Heart right ventricle (tissue), 16 donors: ENCODE data around the gene MAPK8IP3. TPM values are rescaled to one million over a fixed set of nuclear protein-coding genes. Genes with fewer than 3 reads are reported as not detected.

Experiments
- ATAC-seq, 8 donors: fragments of 200-7000 bp; cut with Tn5 transposase; one replicate each; pipeline ENCODE4 v1.9.1; 2020; ENCODE audit warnings: mild to moderate bottlenecking in 8 of 8, moderate library complexity in 8 of 8, moderate number of reproducible peaks in 1 of 8
- DNase-seq, 2 donors: peaks; one replicate each; pipeline ENCODE4 v3.0.0-alpha.2; 2020
- H3K27ac ChIP-seq, 10 donors: fragments of 200-600 bp; sonication (generic) in 2 of 10; one replicate each; pipeline versions ENCODE4 v1.5.0 to v1.8.0; 2020 to 2022; ENCODE audit warnings: mild to moderate bottlenecking in 3 of 10
- H3K27me3 ChIP-seq, 7 donors: fragments of 200-600 bp; one replicate each; pipeline ENCODE4 v1.8.0; 2021 to 2022; ENCODE audit warnings: mild to moderate bottlenecking in 2 of 7
- H3K36me3 ChIP-seq, 9 donors: fragments of 200-600 bp; sonication (generic) in 1 of 9; one replicate each; pipeline versions ENCODE4 v1.5.0 to v1.8.0; 2020 to 2022; ENCODE audit warnings: mild to moderate bottlenecking in 2 of 9
- H3K4me1 ChIP-seq, 9 donors: fragments of 200-600 bp; sonication (generic) in 1 of 9; one replicate each; pipeline versions ENCODE4 v1.5.0 to v1.8.0; 2020 to 2022; ENCODE audit warnings: mild to moderate bottlenecking in 4 of 9
- H3K4me3 ChIP-seq, 10 donors: fragments of 200-600 bp; sonication (generic) in 2 of 10; one replicate each; pipeline versions ENCODE4 v1.5.0 to v1.8.0; 2020 to 2022; ENCODE audit warnings: mild to moderate bottlenecking in 7 of 10, moderate library complexity in 2 of 10
- H3K9me3 ChIP-seq, 11 donors: fragments of 200-600 bp in 10 of 11; sonication (generic) in 2 of 11; one replicate each; pipeline versions ENCODE4 v1.5.0 to v1.8.0; 2013 to 2022; ENCODE audit warnings: mild to moderate bottlenecking in 2 of 11, control low read depth in 1 of 11, moderate library complexity in 1 of 11
- WGBS, 2 donors: extraction: QIAGEN DNeasy Blood & Tissue Kit; methylation state at CpG; one replicate each; pipeline ENCODE4 v1.1.7; 2013; ENCODE audit warnings: inconsistent platforms in 1 of 2; 5-methylcytosine and 5-hydroxymethylcytosine counted together
- intact Hi-C, 10 donors: fragments of 100-400 bp; cut with DNase I; formaldehyde crosslinking; loops; one replicate each; pipeline versions ENCODE4 v1.11.1 to v1.14.2; 2022
- long read RNA-seq, 3 donors: library from polyadenylated mRNA; unstranded; transcript quantifications; one replicate each; pipeline ENCODE4 v2.0.0, GENCODE V29; 2020 to 2021
- polyA plus RNA-seq, 2 donors: library from polyadenylated mRNA; stranded (reverse); fragments of 200-250 nt; gene quantifications; one replicate each; pipeline ENCODE4 v1.2.3, GENCODE V29; 2013
- total RNA-seq, 10 donors: library from RNA; stranded (reverse); fragmentation: NEBNext Ultra II Directional in 3 of 10; extraction: Animal tissue kit (Norgen Biotek cat#: 25700) in 3 of 10; gene quantifications; one replicate each; pipeline versions ENCODE4 v1.2.1 to v1.2.4, GENCODE V29; 2021 to 2023
- TF ChIP-seq, protein P1 (sequence below), 9 donors: fragments of 200-600 bp; sonication (generic) in 2 of 9; IDR thresholded peaks; one replicate each; pipeline versions ENCODE4 v1.5.0 to v1.8.0; 2021 to 2022; ENCODE audit warnings: antibody characterized with exemption in 9 of 9, mild to moderate bottlenecking in 5 of 9, moderate library complexity in 1 of 9
- donor health status: Arrhythmogenic right ventricular cardiomyopathy.
- donor health status: ischemic (EF 13 %, LVEDD 7.1; RV severe dilation, severe dysfunction).
- donor health status: healthy with polysubstance abuse.
- donor health status: DM: no; HTN: yes; CAD: no.
- donor health status: DM: no; HTN: no; CAD: no.
- donor health status: ischemic (EF 25% LVEDD 6.9; RV normal size, moderate dysfunction).
- donor health status: ischemic (EF 25% LVEDD 5.7; RV mildly dilated, moderate dysfunction).
- donor health status: healthy.
- donor health status: DM: yes; HTN: yes; CAD: no.
- donor health status: Ischemic cardiomyopathy.
- donor health status: ischemic (EF 35%, LVEDD 5.7; RV mildly dilated, moderate dysfunction).
- donor health status: nonischemic (EF 11% LVEDD 7.7; RV severe dilation, severe dysfunction).
- donor health status: DM: yes; HTN: yes; CAD: no.
- donor health status: PGD.
- donor health status: ischemic (EF 29% LVEDD 5.4; RV normal size, mild dysfunction).
- donor health status: nonischemic (EF 23%, LVEDD 6.1; RV moderate dilation, normal function).

Gene MAPK8IP3, protein sequence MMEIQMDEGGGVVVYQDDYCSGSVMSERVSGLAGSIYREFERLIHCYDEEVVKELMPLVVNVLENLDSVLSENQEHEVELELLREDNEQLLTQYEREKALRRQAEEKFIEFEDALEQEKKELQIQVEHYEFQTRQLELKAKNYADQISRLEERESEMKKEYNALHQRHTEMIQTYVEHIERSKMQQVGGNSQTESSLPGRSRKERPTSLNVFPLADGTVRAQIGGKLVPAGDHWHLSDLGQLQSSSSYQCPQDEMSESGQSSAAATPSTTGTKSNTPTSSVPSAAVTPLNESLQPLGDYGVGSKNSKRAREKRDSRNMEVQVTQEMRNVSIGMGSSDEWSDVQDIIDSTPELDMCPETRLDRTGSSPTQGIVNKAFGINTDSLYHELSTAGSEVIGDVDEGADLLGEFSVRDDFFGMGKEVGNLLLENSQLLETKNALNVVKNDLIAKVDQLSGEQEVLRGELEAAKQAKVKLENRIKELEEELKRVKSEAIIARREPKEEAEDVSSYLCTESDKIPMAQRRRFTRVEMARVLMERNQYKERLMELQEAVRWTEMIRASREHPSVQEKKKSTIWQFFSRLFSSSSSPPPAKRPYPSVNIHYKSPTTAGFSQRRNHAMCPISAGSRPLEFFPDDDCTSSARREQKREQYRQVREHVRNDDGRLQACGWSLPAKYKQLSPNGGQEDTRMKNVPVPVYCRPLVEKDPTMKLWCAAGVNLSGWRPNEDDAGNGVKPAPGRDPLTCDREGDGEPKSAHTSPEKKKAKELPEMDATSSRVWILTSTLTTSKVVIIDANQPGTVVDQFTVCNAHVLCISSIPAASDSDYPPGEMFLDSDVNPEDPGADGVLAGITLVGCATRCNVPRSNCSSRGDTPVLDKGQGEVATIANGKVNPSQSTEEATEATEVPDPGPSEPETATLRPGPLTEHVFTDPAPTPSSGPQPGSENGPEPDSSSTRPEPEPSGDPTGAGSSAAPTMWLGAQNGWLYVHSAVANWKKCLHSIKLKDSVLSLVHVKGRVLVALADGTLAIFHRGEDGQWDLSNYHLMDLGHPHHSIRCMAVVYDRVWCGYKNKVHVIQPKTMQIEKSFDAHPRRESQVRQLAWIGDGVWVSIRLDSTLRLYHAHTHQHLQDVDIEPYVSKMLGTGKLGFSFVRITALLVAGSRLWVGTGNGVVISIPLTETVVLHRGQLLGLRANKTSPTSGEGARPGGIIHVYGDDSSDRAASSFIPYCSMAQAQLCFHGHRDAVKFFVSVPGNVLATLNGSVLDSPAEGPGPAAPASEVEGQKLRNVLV (N-terminal part only)
- total RNA-seq (10 to 100 TPM; 61.3 to 96.0 (median 71.7) TPM), polyA plus RNA-seq (100 to 1,000 TPM in 1 of 2 donors, 10 to 100 TPM in 1; 31.2 to 126 TPM)
- long read RNA-seq, donor 1, partial matches to known transcripts, result 46 of 50 reads
- long read RNA-seq, donor 1, other reads (novel, unspliced or antisense), result 2 of 50 reads
- long read RNA-seq, donor 2, full-length matches to known transcripts, result 1 of 30 reads
- long read RNA-seq, donor 2, partial matches to known transcripts, result 28 of 30 reads
- long read RNA-seq, donor 2, other reads (novel, unspliced or antisense), result 1 of 30 reads
- long read RNA-seq, donor 3, partial matches to known transcripts, result 71 of 75 reads
- long read RNA-seq, donor 3, other reads (novel, unspliced or antisense), result 4 of 75 reads

DNA sequence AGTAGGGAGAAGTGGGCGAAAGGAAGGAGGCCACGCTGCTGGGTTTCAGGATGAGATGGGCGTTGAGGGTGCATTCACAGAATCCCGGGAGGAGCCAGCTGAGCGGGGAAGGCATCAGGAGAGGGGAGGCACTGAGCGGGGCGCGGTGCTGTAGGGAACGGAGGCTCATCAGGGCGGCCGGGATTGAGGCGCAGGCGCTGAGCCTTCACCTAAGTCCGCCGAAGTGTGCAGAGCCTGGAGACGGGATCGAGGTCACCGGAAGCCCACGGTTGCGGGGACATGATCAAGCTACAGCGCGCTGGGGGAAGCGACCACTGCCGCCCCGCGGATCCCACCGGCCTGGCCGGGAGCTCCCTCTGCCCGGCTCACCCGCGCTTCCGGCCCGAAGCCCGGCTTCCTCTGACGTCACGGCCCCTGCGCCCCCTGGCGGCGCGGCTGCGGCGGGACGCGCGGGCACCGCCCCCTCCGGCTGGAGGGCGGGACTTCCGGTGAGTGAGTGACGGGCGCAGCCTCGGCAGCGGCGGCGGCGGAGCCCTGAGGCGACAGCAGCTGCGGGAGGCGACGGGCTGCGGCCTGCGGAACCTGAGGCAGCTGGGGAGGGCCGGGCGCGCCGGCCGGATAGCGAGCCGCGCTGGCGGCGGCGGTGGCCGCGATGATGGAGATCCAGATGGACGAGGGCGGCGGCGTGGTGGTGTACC is at the start of gene MAPK8IP3:
Gene MAPK8IP3 (plus strand): TSS at position 508 of the 698 bp plus-strand sequence. CDS start 145 bp downstream, at position 653.
- TF ChIP-seq, protein P1, sequence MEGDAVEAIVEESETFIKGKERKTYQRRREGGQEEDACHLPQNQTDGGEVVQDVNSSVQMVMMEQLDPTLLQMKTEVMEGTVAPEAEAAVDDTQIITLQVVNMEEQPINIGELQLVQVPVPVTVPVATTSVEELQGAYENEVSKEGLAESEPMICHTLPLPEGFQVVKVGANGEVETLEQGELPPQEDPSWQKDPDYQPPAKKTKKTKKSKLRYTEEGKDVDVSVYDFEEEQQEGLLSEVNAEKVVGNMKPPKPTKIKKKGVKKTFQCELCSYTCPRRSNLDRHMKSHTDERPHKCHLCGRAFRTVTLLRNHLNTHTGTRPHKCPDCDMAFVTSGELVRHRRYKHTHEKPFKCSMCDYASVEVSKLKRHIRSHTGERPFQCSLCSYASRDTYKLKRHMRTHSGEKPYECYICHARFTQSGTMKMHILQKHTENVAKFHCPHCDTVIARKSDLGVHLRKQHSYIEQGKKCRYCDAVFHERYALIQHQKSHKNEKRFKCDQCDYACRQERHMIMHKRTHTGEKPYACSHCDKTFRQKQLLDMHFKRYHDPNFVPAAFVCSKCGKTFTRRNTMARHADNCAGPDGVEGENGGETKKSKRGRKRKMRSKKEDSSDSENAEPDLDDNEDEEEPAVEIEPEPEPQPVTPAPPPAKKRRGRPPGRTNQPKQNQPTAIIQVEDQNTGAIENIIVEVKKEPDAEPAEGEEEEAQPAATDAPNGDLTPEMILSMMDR (IDR thresholded peaks at IDR 0.05), result peak; percentile 89 to 99 (median 98)
- intact Hi-C loops, result loop anchor here in 6 of 10 donors (2.0 to 10.0 kb wide), 6 partner anchors 27 to 211 kb away; partner anchors contain the start of genes CRAMP1 (in 3 of the 6), IFT140 (in 3 of the 6), EME2 (in 1 of the 6) and JPT2 (in 1 of the 6)
- ATAC-seq (peak; percentile 89 to 96 (median 93)), DNase-seq (peak; percentile 87 to 95)
- Histone ChIP-seq H3K36me3 (peaks cover 0 to 24% (median 0%) of the 10 kb centered on the region in 9 donors), H3K4me3 (peak within 1 kb of the TSS; percentile 68 to 100 (median 90)), H3K27me3 (no peaks in the 10 kb centered on the region), H3K9me3 (no peaks in the 10 kb centered on the region), H3K4me1 (peaks cover 17 to 49% (median 36%) of the 10 kb centered on the region in 9 donors), H3K27ac (peak within 1 kb of the TSS; percentile 80 to 98 (median 94))
- WGBS, 2 donors, result 0% methylated on average over 66 to 79 of the region's 79 CpGs

DNA sequence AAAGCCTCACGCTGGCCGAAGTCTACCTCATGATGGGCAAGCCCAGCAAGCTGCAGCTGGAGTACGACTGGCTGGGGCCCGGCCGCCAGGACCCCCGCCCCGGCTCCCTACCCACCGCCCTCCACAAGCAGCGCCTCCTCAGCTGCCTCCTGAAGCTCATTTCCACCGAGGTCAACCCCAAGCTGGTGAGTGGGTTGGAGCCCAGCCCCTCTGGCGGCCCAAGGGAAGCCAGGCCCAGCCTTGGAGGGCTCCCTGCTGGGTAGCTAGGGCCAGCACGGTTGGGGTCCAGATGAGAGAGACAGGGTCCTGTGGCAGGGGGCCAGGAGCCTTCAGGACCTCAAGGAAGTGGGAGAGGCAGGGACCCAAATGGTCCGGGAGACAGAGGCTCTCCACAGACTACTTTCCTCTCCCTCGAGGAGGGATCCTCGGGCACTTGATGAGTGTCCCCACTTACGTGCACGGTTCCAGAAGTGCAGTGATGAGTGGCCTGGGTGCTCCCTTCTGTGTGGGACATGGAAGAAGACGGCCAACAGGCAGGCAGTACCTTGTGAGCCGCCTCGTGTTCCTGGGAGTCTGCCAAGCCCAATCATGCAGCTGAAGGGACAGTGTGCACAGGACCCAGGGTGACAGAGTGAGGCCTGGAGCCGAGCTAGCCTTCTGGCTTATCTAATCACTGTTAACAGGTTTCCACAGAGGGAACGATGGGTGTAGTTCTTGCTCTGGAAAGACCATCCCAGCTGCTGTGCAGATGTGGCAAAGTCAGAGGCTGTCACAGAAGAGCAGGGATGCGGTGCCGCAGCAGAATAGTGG is 49.0 kb upstream of the MAPK8IP3 start:
- H3K36me3 ChIP-seq, result peaks cover 6 to 97% (median 49%) of the 10 kb centered on the region in 9 donors
- H3K27me3 ChIP-seq, result no peaks in the 10 kb centered on the region
- intact Hi-C loops, result no loop called here
- WGBS, 2 donors, result 69 to 74% methylated on average over 24 of the region's 24 CpGs
- peaks cover 0 to 19% (median 6%) of the 10 kb centered on the region in 9 donors for H3K4me1 ChIP-seq
- H3K27ac ChIP-seq, result peak overlapping the region in 6 of 10 donors; percentile 10 to 58 (median 28)
- no peaks in the 10 kb centered on the region for H3K9me3 ChIP-seq
- ATAC-seq (peak; percentile 74 to 97 (median 90)), DNase-seq (peak; percentile 66 to 74)
- H3K4me3 ChIP-seq, result no peak overlapping the region
- TF ChIP-seq, protein P1 (IDR thresholded peaks at IDR 0.05), result no peak

DNA sequence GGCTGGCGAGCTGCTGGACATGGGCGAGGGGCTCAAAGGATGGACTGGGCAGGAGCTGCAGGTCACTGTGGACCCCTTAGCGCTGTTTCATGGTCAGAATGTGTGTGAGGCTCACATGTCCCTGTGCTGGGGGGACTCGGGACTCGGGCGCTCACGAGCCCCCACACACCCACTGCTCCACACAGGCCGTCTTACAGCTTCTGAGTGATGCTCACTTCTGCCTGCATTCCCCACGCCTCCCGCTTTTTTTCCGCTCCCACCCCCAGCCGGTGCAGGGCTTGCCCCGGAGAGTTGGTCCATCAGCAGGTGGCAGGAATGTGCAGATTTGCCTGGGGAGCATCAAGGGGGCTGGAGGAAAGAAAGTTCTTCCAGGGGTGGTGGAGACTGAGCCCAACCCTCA is 48.2 kb upstream of the MAPK8IP3 start:
- Histone ChIP-seq H3K4me3 (no peak overlapping the region), H3K36me3 (peaks cover 9 to 97% (median 53%) of the 10 kb centered on the region in 9 donors), H3K4me1 (peaks cover 0 to 19% (median 6%) of the 10 kb centered on the region in 9 donors), H3K27me3 (no peaks in the 10 kb centered on the region), H3K27ac (peak overlapping the region in 3 of 10 donors; percentile 12 to 19 (median 15)), H3K9me3 (no peaks in the 10 kb centered on the region)
- intact Hi-C loops, result no loop called here
- WGBS, 2 donors, result 92 to 94% methylated on average over 13 of the region's 13 CpGs
- TF ChIP-seq, protein P1 (IDR thresholded peaks at IDR 0.05), result no peak
- peak in 1 of 8 donors; percentile 19 for ATAC-seq
- DNase-seq, result no peak
